ENCODE data around the gene PLXNB1. TPM values are rescaled to one million over a fixed set of nuclear protein-coding genes. Genes with fewer than 3 reads are reported as not detected.

The PLXNB1 gene
- total RNA-seq, 4 donors from 2014 or later = 150 to 455 (median 312) TPM

DNA sequence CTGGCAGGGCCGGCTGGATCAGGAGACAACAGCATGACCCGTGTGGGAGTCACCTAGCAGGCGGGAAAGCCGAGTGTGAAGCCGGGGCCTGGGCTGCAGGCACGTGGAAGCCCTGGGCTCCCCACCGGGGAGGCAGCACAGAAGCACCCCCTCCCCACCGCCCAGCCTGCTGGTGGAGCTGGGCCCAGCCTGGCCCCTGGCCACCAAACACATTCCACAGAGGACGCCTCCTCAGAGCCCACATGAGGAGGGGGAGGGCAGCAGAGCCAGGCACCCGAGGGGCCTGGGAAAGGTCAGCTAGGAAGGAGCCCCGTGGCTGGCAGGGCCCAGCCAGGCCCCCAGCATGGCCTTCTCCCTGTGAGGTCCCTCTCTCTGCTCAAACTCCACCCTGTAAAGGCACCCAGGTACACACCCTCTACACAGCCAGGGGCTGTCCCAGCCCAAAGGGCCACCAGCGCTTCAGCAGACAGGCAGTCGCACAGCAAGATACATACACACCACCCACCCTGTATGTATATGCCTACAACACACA is 4.5 kb downstream of the PLXNB1 start:
- Histone ChIP-seq H3K4me3 (no peak overlapping the region), H3K27ac (peak overlapping the region in 2 of 4 donors; percentile 13 to 44), H3K27me3 (no peaks in the 10 kb centered on the region), H3K9me3 (no peaks in the 10 kb centered on the region), H3K4me1 (peaks cover 0 to 37% (median 9%) of the 10 kb centered on the region in 4 donors), H3K36me3 (peaks cover 0 to 27% (median 0%) of the 10 kb centered on the region in 3 donors)
- DNase-seq = no peak
- TF ChIP-seq POLR2A (IDR thresholded peaks at IDR 0.05) (no peak), CTCF (IDR thresholded peaks at IDR 0.05) (no peak)

DNA sequence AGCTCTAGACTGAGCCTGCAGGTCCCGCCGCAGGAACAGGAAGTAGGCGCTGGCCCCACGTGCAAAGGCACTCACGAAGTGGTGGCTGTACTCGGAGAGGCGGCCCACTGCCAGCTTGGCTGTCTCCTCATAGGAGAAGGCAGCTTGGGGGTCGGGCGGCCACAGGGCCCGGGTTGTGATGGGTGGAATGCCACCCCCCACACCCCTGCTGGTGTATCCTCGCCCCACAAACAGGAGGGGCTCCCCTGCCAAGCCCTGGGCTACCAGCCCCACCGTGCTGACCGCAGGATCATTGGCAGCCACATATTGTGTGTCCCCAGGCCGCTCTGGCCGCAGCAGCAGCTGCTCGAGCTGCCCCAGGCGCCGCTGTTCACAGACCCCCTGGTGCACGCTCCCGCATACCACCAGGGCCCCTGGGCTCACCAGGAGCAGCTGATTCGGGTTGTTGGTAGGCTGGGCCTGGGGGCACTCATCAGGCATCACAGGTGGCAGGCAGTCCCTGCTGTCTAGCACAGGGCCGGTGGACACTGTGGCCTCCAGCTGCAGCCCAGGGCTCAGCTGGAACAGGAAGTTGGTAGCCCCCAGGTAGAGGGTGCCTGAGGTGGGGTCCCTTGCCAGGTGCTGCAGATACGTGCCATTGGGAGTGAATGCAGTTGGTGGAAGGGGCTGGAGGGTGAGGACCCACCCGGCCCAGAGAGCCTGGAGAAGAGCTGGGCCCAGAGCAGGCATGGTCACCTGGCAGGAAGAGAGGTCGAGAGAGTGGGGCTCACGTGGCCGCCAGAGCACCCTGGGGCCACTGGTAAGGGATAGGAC is 5.8 kb downstream of the PLXNB1 start:
- Histone ChIP-seq H3K4me1 (peaks cover 0 to 32% (median 2%) of the 10 kb centered on the region in 4 donors), H3K9me3 (no peaks in the 10 kb centered on the region), H3K4me3 (no peak overlapping the region), H3K27me3 (no peaks in the 10 kb centered on the region), H3K27ac (no peak overlapping the region), H3K36me3 (peaks cover 0 to 39% (median 0%) of the 10 kb centered on the region in 3 donors)
- DNase-seq = no peak
- no peak for TF ChIP-seq CTCF (IDR thresholded peaks at IDR 0.05)
- TF ChIP-seq POLR2A (IDR thresholded peaks at IDR 0.05) = no peak

DNA sequence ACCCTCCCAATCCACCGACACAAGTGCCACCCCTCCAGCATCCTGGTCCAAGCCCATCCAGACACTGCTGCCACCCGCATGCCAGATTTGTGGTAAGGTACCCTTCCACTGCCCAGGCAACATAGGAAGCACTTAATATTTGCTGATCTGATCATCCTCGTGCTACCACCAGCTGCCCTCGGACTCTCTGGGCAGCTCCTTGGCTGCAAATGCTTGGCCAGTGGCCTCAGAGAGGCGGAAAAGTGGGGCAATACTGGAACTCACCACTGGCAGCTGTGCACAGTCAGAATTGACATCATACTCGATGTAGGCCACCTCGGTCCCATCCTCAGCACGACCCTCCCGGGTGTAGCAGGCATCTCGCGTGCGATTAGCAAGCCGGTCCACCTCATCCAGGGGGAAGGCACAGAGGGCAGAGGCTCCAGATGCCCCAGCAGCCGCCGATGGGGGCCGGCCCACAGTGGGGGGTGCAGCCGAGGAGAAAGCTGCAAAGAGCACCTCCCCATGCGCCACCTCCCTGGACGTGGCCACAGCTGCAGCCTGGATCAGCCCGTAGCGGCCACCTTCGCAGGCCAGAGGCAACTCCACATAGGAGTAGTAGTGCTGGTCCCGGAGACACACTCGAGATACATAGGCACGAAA is 6.5 kb downstream of the PLXNB1 start:
- Histone ChIP-seq H3K4me1 (peaks cover 0 to 31% (median 0%) of the 10 kb centered on the region in 4 donors), H3K27me3 (no peaks in the 10 kb centered on the region), H3K27ac (no peak overlapping the region), H3K36me3 (peaks cover 0 to 46% (median 0%) of the 10 kb centered on the region in 3 donors), H3K4me3 (no peak overlapping the region), H3K9me3 (no peaks in the 10 kb centered on the region)
- no peak for DNase-seq
- TF ChIP-seq CTCF (IDR thresholded peaks at IDR 0.05) (no peak), POLR2A (IDR thresholded peaks at IDR 0.05) (no peak)

DNA sequence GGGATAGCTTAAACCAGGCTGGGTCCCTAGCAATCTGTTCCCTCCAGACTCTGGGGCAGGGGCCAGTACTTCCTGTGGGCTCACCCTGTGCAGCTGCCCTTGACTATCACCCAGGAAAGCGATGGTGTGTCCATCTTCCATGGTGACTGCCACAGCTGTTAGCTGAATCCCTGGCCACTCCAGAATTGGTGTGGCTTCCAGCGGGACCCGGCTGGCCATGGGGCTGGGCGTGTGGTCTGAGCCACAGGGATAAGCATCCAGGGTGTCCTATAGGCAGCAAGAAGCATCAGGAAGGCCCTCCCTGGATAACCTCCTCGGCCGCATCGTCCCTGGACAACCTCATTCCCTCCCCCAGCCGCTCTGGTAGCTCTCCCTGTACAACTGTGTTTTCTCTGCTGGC is 7.2 kb downstream of the PLXNB1 start:
- DNase-seq = no peak
- TF ChIP-seq POLR2A (IDR thresholded peaks at IDR 0.05) (no peak), CTCF (IDR thresholded peaks at IDR 0.05) (no peak)
- H3K27me3 ChIP-seq = no peaks in the 10 kb centered on the region
- H3K27ac ChIP-seq = no peak overlapping the region
- H3K9me3 ChIP-seq = no peaks in the 10 kb centered on the region
- peaks cover 0 to 25% (median 0%) of the 10 kb centered on the region in 4 donors for H3K4me1 ChIP-seq
- no peak overlapping the region for H3K4me3 ChIP-seq
- H3K36me3 ChIP-seq = peaks cover 0 to 53% (median 0%) of the 10 kb centered on the region in 3 donors

- no peak for DNase-seq
- H3K27ac ChIP-seq = no peak overlapping the region
- H3K4me1 ChIP-seq = peaks cover 0 to 20% (median 0%) of the 10 kb centered on the region in 4 donors
- peaks cover 0 to 57% (median 0%) of the 10 kb centered on the region in 3 donors for H3K36me3 ChIP-seq
- no peaks in the 10 kb centered on the region for H3K9me3 ChIP-seq
- no peaks in the 10 kb centered on the region for H3K27me3 ChIP-seq
- no peak for TF ChIP-seq POLR2A (IDR thresholded peaks at IDR 0.05)
- TF ChIP-seq CTCF (IDR thresholded peaks at IDR 0.05) = no peak
- H3K4me3 ChIP-seq = no peak overlapping the region
These were observed 7.6 kb downstream of the PLXNB1 start for GRCh38 chr3:48422272-48422671.
